Right lobe of liver (tissue), 4 donors: ENCODE data around the gene TRIM42.

Experiments
- POLR2A ChIP-seq: fragments of 450-650 bp; IDR thresholded peaks from one replicate; pipeline ENCODE4 v1.6.1; 2017; ENCODE audit warnings: antibody characterized with exemption, mild to moderate bottlenecking
- TF ChIP-seq, protein P1 (sequence below), 4 donors: fragments of 200-600 bp in 3 of 4; fragments of 450-650 bp in 1 of 4; IDR thresholded peaks; one replicate each; pipeline versions ENCODE4 v1.5.1 to v1.8.0; 2016 to 2022; ENCODE audit warnings: antibody characterized with exemption in 4 of 4, mild to moderate bottlenecking in 2 of 4
- donor health status: DM: no; HTN: no; CAD: no.
- donor health status: DM: no; HTN: no; CAD: no.
- donor health status: DM: no; HTN: yes; CAD: no.

DNA sequence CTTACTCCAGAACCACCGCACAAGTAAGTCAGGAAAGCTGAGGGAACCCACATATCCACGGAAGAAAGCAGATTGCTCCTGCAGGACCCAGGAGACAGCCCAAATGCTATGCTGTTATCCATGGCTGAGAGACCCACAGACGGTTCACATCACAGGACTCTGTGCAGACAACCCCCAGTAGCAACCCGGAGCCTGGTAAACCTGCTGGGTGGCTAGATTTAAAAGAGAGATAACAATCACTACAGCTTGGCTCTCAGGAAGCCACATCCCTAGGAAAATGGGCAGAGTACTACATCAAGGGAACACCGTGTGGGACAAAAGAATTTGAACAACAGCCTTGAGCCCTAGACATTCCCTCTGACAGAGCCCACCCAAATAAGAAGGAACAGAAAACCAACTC is 13.8 kb upstream of the TRIM42 start:
- TF ChIP-seq, protein P1, sequence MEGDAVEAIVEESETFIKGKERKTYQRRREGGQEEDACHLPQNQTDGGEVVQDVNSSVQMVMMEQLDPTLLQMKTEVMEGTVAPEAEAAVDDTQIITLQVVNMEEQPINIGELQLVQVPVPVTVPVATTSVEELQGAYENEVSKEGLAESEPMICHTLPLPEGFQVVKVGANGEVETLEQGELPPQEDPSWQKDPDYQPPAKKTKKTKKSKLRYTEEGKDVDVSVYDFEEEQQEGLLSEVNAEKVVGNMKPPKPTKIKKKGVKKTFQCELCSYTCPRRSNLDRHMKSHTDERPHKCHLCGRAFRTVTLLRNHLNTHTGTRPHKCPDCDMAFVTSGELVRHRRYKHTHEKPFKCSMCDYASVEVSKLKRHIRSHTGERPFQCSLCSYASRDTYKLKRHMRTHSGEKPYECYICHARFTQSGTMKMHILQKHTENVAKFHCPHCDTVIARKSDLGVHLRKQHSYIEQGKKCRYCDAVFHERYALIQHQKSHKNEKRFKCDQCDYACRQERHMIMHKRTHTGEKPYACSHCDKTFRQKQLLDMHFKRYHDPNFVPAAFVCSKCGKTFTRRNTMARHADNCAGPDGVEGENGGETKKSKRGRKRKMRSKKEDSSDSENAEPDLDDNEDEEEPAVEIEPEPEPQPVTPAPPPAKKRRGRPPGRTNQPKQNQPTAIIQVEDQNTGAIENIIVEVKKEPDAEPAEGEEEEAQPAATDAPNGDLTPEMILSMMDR (IDR thresholded peaks at IDR 0.05), result no peak
- TF ChIP-seq POLR2A, result no peak
